ENCODE data around the gene PPP1R3E. TPM values are rescaled to one million over a fixed set of nuclear protein-coding genes. Genes with fewer than 3 reads are reported as not detected.

The PPP1R3E gene
- total and polyA plus RNA-seq, 7 donors, result 2.5 to 12.9 (median 7.9) TPM

- H3K9me3 ChIP-seq, result no peaks in the 10 kb centered on the region
- intact Hi-C loops (cut with DNase I), result loop anchor here (5.0 to 10.0 kb wide), 2 partner anchors 142 to 230 kb away; partner anchors contain the start of genes NGDN, THTPA and ZFHX2
- DNase-seq, result no peak
- no peak overlapping the region for H3K4me3 ChIP-seq
- H3K27ac ChIP-seq, result no peak overlapping the region
- WGBS, 2 donors, result 87 to 93% methylated on average over 7 of the region's 7 CpGs
- H3K27me3 ChIP-seq, result no peaks in the 10 kb centered on the region
- peaks cover 17 to 32% (median 19%) of the 10 kb centered on the region in 4 donors for H3K36me3 ChIP-seq
- TF ChIP-seq CTCF (IDR thresholded peaks at IDR 0.05), result no peak
- no peak for TF ChIP-seq POLR2AphosphoS5 (IDR thresholded peaks at IDR 0.05)
- no peak for TF ChIP-seq EP300 (IDR thresholded peaks at IDR 0.05)
- no peak for TF ChIP-seq POLR2A (IDR thresholded peaks at IDR 0.05)
- peaks cover 0 to 32% (median 23%) of the 10 kb centered on the region in 4 donors for H3K4me1 ChIP-seq
Measured at GRCh38 chr14:23324993-23325392, 22.3 kb upstream of the PPP1R3E start.

DNA sequence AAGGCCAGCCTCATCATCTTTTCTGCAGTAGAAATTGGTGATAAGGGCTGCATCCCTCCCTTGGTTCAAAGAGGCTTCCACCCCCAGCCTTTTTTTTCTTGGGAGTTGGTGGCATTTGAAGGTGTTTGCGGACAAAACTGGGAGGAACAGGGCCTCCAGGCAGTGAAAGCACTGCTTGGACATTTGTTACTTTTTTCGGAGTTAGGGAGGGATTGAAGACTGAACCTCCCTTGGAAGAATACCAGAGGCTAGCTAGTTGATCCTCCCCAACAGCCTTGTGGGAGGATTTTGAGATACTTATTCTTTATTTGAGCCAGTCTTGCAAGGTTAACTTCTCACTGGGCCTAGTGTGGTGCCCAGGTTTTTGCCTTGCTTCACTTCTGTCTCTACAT, 21.8 kb upstream of the PPP1R3E start:
- Histone ChIP-seq H3K27ac (no peak overlapping the region), H3K4me3 (no peak overlapping the region), H3K36me3 (peaks cover 17 to 32% (median 19%) of the 10 kb centered on the region in 4 donors), H3K9me3 (no peaks in the 10 kb centered on the region), H3K27me3 (no peaks in the 10 kb centered on the region), H3K4me1 (peaks cover 0 to 32% (median 23%) of the 10 kb centered on the region in 4 donors)
- no peak for DNase-seq
- TF ChIP-seq EP300 (IDR thresholded peaks at IDR 0.05) (no peak), CTCF (IDR thresholded peaks at IDR 0.05) (no peak), POLR2AphosphoS5 (IDR thresholded peaks at IDR 0.05) (no peak), POLR2A (IDR thresholded peaks at IDR 0.05) (no peak)
- 82 to 87% methylated on average over 2 of the region's 2 CpGs for WGBS, 2 donors
- intact Hi-C loops (cut with DNase I), result loop anchor here (10.0 kb wide), 1 partner anchor 230 kb away; the partner anchor contains the start of genes THTPA and ZFHX2

DNA sequence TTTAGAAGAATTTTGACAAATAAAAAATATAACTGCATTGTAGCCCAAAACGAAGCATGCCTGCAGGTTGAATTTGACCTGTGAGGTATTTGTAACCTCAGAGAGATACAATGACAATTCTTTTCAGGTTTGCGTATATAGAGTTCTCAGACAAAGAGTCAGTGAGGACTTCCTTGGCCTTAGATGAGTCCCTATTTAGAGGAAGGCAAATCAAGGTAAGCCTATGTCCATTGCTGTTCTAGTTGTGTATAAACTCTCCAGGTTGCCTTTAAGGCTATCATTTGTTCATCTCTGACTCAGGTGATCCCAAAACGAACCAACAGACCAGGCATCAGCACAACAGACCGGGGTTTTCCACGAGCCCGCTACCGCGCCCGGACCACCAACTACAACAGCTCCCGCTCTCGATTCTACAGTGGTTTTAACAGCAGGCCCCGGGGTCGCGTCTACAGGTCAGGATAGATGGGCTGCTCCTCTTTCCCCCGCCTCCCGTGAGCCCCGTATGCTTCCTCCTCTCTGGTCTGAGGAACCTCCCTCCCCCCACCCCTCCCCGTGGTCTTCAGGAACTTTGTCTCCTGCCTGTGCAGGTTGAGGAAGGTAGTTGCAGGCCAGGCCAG, 21.3 kb upstream of the PPP1R3E start:
- 87 to 89% methylated on average over 18 of the region's 18 CpGs for WGBS, 2 donors
- Histone ChIP-seq H3K9me3 (no peaks in the 10 kb centered on the region), H3K4me1 (peaks cover 0 to 32% (median 23%) of the 10 kb centered on the region in 4 donors), H3K36me3 (peaks cover 17 to 32% (median 19%) of the 10 kb centered on the region in 4 donors), H3K27ac (no peak overlapping the region), H3K27me3 (no peaks in the 10 kb centered on the region), H3K4me3 (no peak overlapping the region)
- intact Hi-C loops (cut with DNase I), result loop anchor here (10.0 kb wide), 1 partner anchor 231 kb away; the partner anchor contains the start of genes THTPA and ZFHX2
- DNase-seq, result no peak
- TF ChIP-seq CTCF (IDR thresholded peaks at IDR 0.05) (no peak), POLR2AphosphoS5 (IDR thresholded peaks at IDR 0.05) (no peak), POLR2A (IDR thresholded peaks at IDR 0.05) (no peak), EP300 (IDR thresholded peaks at IDR 0.05) (no peak)

- Histone ChIP-seq H3K4me3 (peak overlapping the region; percentile 95 to 99 (median 98)), H3K27me3 (no peaks in the 10 kb centered on the region), H3K9me3 (no peaks in the 10 kb centered on the region), H3K36me3 (peaks cover 17 to 32% (median 19%) of the 10 kb centered on the region in 4 donors), H3K4me1 (peaks cover 0 to 30% (median 22%) of the 10 kb centered on the region in 4 donors), H3K27ac (peak overlapping the region in 3 of 4 donors; percentile 97 to 99 (median 98))
- no peak for DNase-seq
- intact Hi-C loops (cut with DNase I), result loop anchor here (10.0 kb wide), 1 partner anchor 232 kb away; the partner anchor contains the start of genes THTPA and ZFHX2
- WGBS, 2 donors, result 37 to 57% methylated on average over 10 of the region's 10 CpGs
- TF ChIP-seq POLR2AphosphoS5 (IDR thresholded peaks at IDR 0.05) (no peak), POLR2A (IDR thresholded peaks at IDR 0.05) (no peak), CTCF (IDR thresholded peaks at IDR 0.05) (no peak)
Measured at GRCh38 chr14:23322568-23323517, 20.2 kb upstream of the PPP1R3E start.
